ENCODE measurements around the gene SLC38A5. TPM values are rescaled to one million over a fixed set of nuclear protein-coding genes. Genes with fewer than 3 reads are reported as not detected.

Gene SLC38A5
- polyA plus RNA-seq, 1 experiment: 5.3 TPM

GRCh38 chrX:48475296-48475695, 5.2 kb upstream of the SLC38A5 start:
- no peaks in the 10 kb centered on the region for H3K27me3 ChIP-seq (ENCODE audit: control insufficient read depth, insufficient read depth, low read length)
- CTCF ChIA-PET: interaction anchor here (1.2 kb wide), 1 partner anchor 17 kb away, joined by 3 read pairs; no protein-coding TSS in a partner anchor
- no peak for TF ChIP-seq CTCF (IDR thresholded peaks at IDR 0.05; ENCODE audit: insufficient read depth, low read depth, low read length)
- POLR2A ChIA-PET: no interaction called here
- DNase-seq (ENCODE audit: low read depth): no peak
- no peaks in the 10 kb centered on the region for H3K36me3 ChIP-seq (ENCODE audit: control insufficient read depth, insufficient read depth, low read length)
- peak overlapping the region; percentile 86 for H3K4me3 ChIP-seq (ENCODE audit: low read depth, low read length)

GRCh38 chrX:48474581-48474980, 4.5 kb upstream of the SLC38A5 start:
- H3K4me3 ChIP-seq (ENCODE audit: low read depth, low read length): no peak overlapping the region
- no peak for DNase-seq (ENCODE audit: low read depth)
- POLR2A ChIA-PET: no interaction called here
- TF ChIP-seq CTCF (IDR thresholded peaks at IDR 0.05; ENCODE audit: insufficient read depth, low read depth, low read length): no peak
- no peaks in the 10 kb centered on the region for H3K36me3 ChIP-seq (ENCODE audit: control insufficient read depth, insufficient read depth, low read length)
- no peaks in the 10 kb centered on the region for H3K27me3 ChIP-seq (ENCODE audit: control insufficient read depth, insufficient read depth, low read length)
- CTCF ChIA-PET: interaction anchor here (0.7 to 1.2 kb wide), 2 partner anchors 18 to 20 kb away, joined by 3 to 4 read pairs; no protein-coding TSS in a partner anchor

- ChIA-PET CTCF (interaction anchor here (0.6 to 1.2 kb wide), 3 partner anchors 8 to 20 kb away, joined by 3 to 4 read pairs (median 4); no protein-coding TSS in a partner anchor), POLR2A (no interaction called here)
- Histone ChIP-seq H3K4me3 (ENCODE audit: low read depth, low read length) (no peak overlapping the region), H3K27me3 (ENCODE audit: control insufficient read depth, insufficient read depth, low read length) (no peaks in the 10 kb centered on the region), H3K36me3 (ENCODE audit: control insufficient read depth, insufficient read depth, low read length) (no peaks in the 10 kb centered on the region)
- no peak for DNase-seq (ENCODE audit: low read depth)
- no peak for TF ChIP-seq CTCF (IDR thresholded peaks at IDR 0.05; ENCODE audit: insufficient read depth, low read depth, low read length)
Observed at GRCh38 chrX:48474127-48474526, 4.1 kb upstream of the SLC38A5 start.

- ChIA-PET CTCF (interaction anchor here (0.6 kb wide), 1 partner anchor 8 kb away, joined by 4 read pairs; no protein-coding TSS in a partner anchor), POLR2A (no interaction called here)
- Histone ChIP-seq H3K27me3 (ENCODE audit: control insufficient read depth, insufficient read depth, low read length) (no peaks in the 10 kb centered on the region), H3K36me3 (ENCODE audit: control insufficient read depth, insufficient read depth, low read length) (no peaks in the 10 kb centered on the region), H3K4me3 (ENCODE audit: low read depth, low read length) (no peak overlapping the region)
- DNase-seq (ENCODE audit: low read depth): no peak
- TF ChIP-seq CTCF (IDR thresholded peaks at IDR 0.05; ENCODE audit: insufficient read depth, low read depth, low read length): no peak
Observed at GRCh38 chrX:48473704-48473990, 3.6 kb upstream of the SLC38A5 start.

- no peak for DNase-seq (ENCODE audit: low read depth)
- CTCF ChIA-PET: interaction anchor here (0.6 kb wide), 1 partner anchor 9 kb away, joined by 4 read pairs; no protein-coding TSS in a partner anchor
Observed at GRCh38 chrX:48472851-48473703, 3.0 kb upstream of the SLC38A5 start.

More at GRCh38 chrX:48472851-48473703, 3.0 kb upstream of the SLC38A5 start:
- H3K4me3 ChIP-seq (ENCODE audit: low read depth, low read length): no peak overlapping the region
- H3K27me3 ChIP-seq (ENCODE audit: control insufficient read depth, insufficient read depth, low read length): no peaks in the 10 kb centered on the region
- TF ChIP-seq CTCF (IDR thresholded peaks at IDR 0.05; ENCODE audit: insufficient read depth, low read depth, low read length): no peak
- H3K36me3 ChIP-seq (ENCODE audit: control insufficient read depth, insufficient read depth, low read length): no peaks in the 10 kb centered on the region
- POLR2A ChIA-PET: no interaction called here
